ENCODE measurements around the gene PTTG1IP. TPM values are rescaled to one million over a fixed set of nuclear protein-coding genes. Genes with fewer than 3 reads are reported as not detected.

Gene PTTG1IP
- polyA plus RNA-seq, 1 donor (not counting 4 experiments of a cell fraction or from before 2014, with no cell fraction given), result 132 TPM

GRCh38 chr21:44815225-44815624, 58.3 kb downstream of the PTTG1IP start:
- DNase-seq (ENCODE audit: low read depth, low spot score) (no peak), FAIRE-seq (no peak)
- H3K9ac ChIP-seq (ENCODE audit: control insufficient read depth, extremely low read depth, insufficient read depth, low read length), result no peak overlapping the region
- no peak overlapping the region for H3K4me2 ChIP-seq (ENCODE audit: control insufficient read depth, extremely low read depth, insufficient read depth, low read depth, low read length)
- H3K36me3 ChIP-seq (ENCODE audit: control insufficient read depth in 2 of 2, extremely low read depth in 1 of 2, insufficient read depth in 2 of 2, low read length in 2 of 2), result peaks cover 5 to 8% of the 10 kb centered on the region in 2 experiments
- peaks cover 27% of the 10 kb centered on the region for H4K20me1 ChIP-seq (ENCODE audit: control insufficient read depth, extremely low read depth, insufficient read depth, low read length)
- TF ChIP-seq EZH2 (IDR thresholded peaks at IDR 0.05; ENCODE audit: low read length), result no peak
- no peak for TF ChIP-seq CTCF (optimal IDR thresholded peaks at IDR 0.05 in 1 of 3, IDR thresholded peaks at IDR 0.05 in 1 of 3, conservative IDR thresholded peaks at IDR 0.05 in 1 of 3; ENCODE audit: extremely low read depth in 1 of 3, insufficient read depth in 2 of 3, low read length in 3 of 3)
- H3K79me2 ChIP-seq (ENCODE audit: control insufficient read depth, insufficient read depth, low read length), result peaks cover 64% of the 10 kb centered on the region
- H3K4me3 ChIP-seq (ENCODE audit: control insufficient read depth in 2 of 3, extremely low read depth in 1 of 3, insufficient read depth in 2 of 3, low read depth in 1 of 3, low read length in 3 of 3), result no peak overlapping the region
- H2AFZ ChIP-seq (ENCODE audit: control insufficient read depth, low read length), result no peak overlapping the region
- H3K27me3 ChIP-seq (ENCODE audit: control insufficient read depth, extremely low read depth, insufficient read depth, low read length), result no peaks in the 10 kb centered on the region
- H3K9me1 ChIP-seq (ENCODE audit: control insufficient read depth, extremely low read depth, insufficient read depth, low read length), result no peaks in the 10 kb centered on the region
- peaks cover 7% of the 10 kb centered on the region for H3K4me1 ChIP-seq (ENCODE audit: control insufficient read depth, extremely low read depth, insufficient read depth, low read length)
- H3K27ac ChIP-seq (ENCODE audit: control insufficient read depth, insufficient read depth, low read length), result no peak overlapping the region
- dilution Hi-C loops (cut with MboI; ENCODE audit: extremely low pct_ligation_motif_present, low sequenced_read_pairs), result no loop called here
- no peaks in the 10 kb centered on the region for H3K9me3 ChIP-seq (ENCODE audit: control insufficient read depth, low read depth, low read length)

- no peaks in the 10 kb centered on the region for H3K9me3 ChIP-seq (ENCODE audit: control insufficient read depth, low read depth, low read length)
- H3K79me2 ChIP-seq (ENCODE audit: control insufficient read depth, insufficient read depth, low read length), result peaks cover 68% of the 10 kb centered on the region
- H3K4me2 ChIP-seq (ENCODE audit: control insufficient read depth, extremely low read depth, insufficient read depth, low read depth, low read length), result no peak overlapping the region
- no peaks in the 10 kb centered on the region for H3K27me3 ChIP-seq (ENCODE audit: control insufficient read depth, extremely low read depth, insufficient read depth, low read length)
- H3K4me1 ChIP-seq (ENCODE audit: control insufficient read depth, extremely low read depth, insufficient read depth, low read length), result peaks cover 7% of the 10 kb centered on the region
- no peak for DNase-seq (ENCODE audit: low read depth, low spot score)
- H3K9me1 ChIP-seq (ENCODE audit: control insufficient read depth, extremely low read depth, insufficient read depth, low read length), result no peaks in the 10 kb centered on the region
- no peak overlapping the region for H3K27ac ChIP-seq (ENCODE audit: control insufficient read depth, insufficient read depth, low read length)
- H2AFZ ChIP-seq (ENCODE audit: control insufficient read depth, low read length), result no peak overlapping the region
- TF ChIP-seq CTCF (optimal IDR thresholded peaks at IDR 0.05 in 1 of 3, IDR thresholded peaks at IDR 0.05 in 1 of 3, conservative IDR thresholded peaks at IDR 0.05 in 1 of 3; ENCODE audit: extremely low read depth in 1 of 3, insufficient read depth in 2 of 3, low read length in 3 of 3) (no peak), EZH2 (IDR thresholded peaks at IDR 0.05; ENCODE audit: low read length) (no peak)
- peaks cover 11 to 13% of the 10 kb centered on the region in 2 experiments for H3K36me3 ChIP-seq (ENCODE audit: control insufficient read depth in 2 of 2, extremely low read depth in 1 of 2, insufficient read depth in 2 of 2, low read length in 2 of 2)
- dilution Hi-C loops (cut with MboI; ENCODE audit: extremely low pct_ligation_motif_present, low sequenced_read_pairs), result no loop called here
- no peak for FAIRE-seq
- H4K20me1 ChIP-seq (ENCODE audit: control insufficient read depth, extremely low read depth, insufficient read depth, low read length), result peaks cover 31% of the 10 kb centered on the region
- H3K9ac ChIP-seq (ENCODE audit: control insufficient read depth, extremely low read depth, insufficient read depth, low read length), result no peak overlapping the region
- H3K4me3 ChIP-seq (ENCODE audit: control insufficient read depth in 2 of 3, extremely low read depth in 1 of 3, insufficient read depth in 2 of 3, low read depth in 1 of 3, low read length in 3 of 3), result no peak overlapping the region
Observed at GRCh38 chr21:44814498-44815023, 58.9 kb downstream of the PTTG1IP start.
